Endothelial cell of umbilical vein (primary cell): Measurements from ENCODE around the gene TAS1R3. TPM values are rescaled to one million over a fixed set of nuclear protein-coding genes. Genes with fewer than 3 reads are reported as not detected.

Source experiments
- BruUV-seq: library from RNA; stranded (reverse); fragments of 400-500 nt; replicated peaks from 2 replicates; lab custom pipeline; 2021; lab: Mats Ljungman, UMichigan
- CTCF ChIA-PET: fragments of 300-600, 350-600 bp; sonication (Branson Sonifier 250); formaldehyde crosslinking; loops from one replicate; lab custom pipeline; 2021; ENCODE audit warnings: antibody characterized with exemption, inconsistent platforms; lab: Charles Lee
- POLR2A ChIA-PET: fragments of 300-600, 350-600 bp; sonication (Branson Sonifier 250); formaldehyde crosslinking; loops from one replicate; lab custom pipeline; 2021; ENCODE audit warnings: antibody characterized with exemption, inconsistent platforms; lab: Charles Lee
- DNase-seq: peaks from one replicate; pipeline ENCODE4 v3.0.0-alpha.2; 2011; ENCODE audit warnings: low read depth, low spot score
- FAIRE-seq: peaks from 2 replicates; lab custom pipeline; 2011; peaks lifted over from hg19 to GRCh38; lab: Jason Lieb, UNC
- H2AFZ ChIP-seq: 2 replicates; pipeline ENCODE4 v1.6.0; 2012; ENCODE audit warnings: low read depth, low read length, control low read depth, inconsistent platforms
- H3K27ac ChIP-seq: 2 replicates; pipeline ENCODE4 v1.5.1; 2011; ENCODE audit warnings: low read depth, mild to moderate bottlenecking, control low read depth, low read length, moderate library complexity; ENCODE audit not compliant: insufficient read depth
- H3K27me3 ChIP-seq, 2 experiments: 2 replicates each; pipeline versions ENCODE4 v1.6.0 to v1.6.1; 2011; ENCODE audit warnings: low read length in 2 of 2, mixed read lengths in 1 of 2; ENCODE audit not compliant: control insufficient read depth in 2 of 2, insufficient read depth in 2 of 2
- H3K36me3 ChIP-seq, 2 experiments: 2 replicates in 1 of 2; 3 replicates in 1 of 2; pipeline ENCODE4 v1.5.1; 2011; ENCODE audit warnings: low read length in 2 of 2, mild to moderate bottlenecking in 1 of 2, moderate library complexity in 1 of 2; ENCODE audit not compliant: control insufficient read depth in 2 of 2, insufficient read depth in 2 of 2; ENCODE audit errors: extremely low read depth in 1 of 2
- H3K4me1 ChIP-seq: 3 replicates; pipeline ENCODE4 v1.5.1; 2011; ENCODE audit warnings: mild to moderate bottlenecking, low read length; ENCODE audit not compliant: control insufficient read depth, insufficient read depth; ENCODE audit errors: extremely low read depth
- H3K4me2 ChIP-seq: 2 replicates; pipeline ENCODE4 v1.6.1; 2011; ENCODE audit warnings: low read length, control low read depth, mixed read lengths; ENCODE audit not compliant: insufficient read depth
- H3K4me3 ChIP-seq, 3 experiments: fragments of 200-600 bp in 1 of 3; sonication (generic), shearing (Covaris generic) in 1 of 3; replicated peaks in 1 of 3; 2 replicates each; pipeline ENCODE4 v1.5.1; 2011 to 2016; ENCODE audit warnings: control low read depth in 3 of 3, low read length in 3 of 3, mild to moderate bottlenecking in 2 of 3, inconsistent platforms in 1 of 3, low read depth in 1 of 3, moderate library complexity in 1 of 3; ENCODE audit not compliant: insufficient read depth in 1 of 3
- H3K79me2 ChIP-seq: 2 replicates; pipeline ENCODE4 v1.6.0; 2012; ENCODE audit warnings: low read length, inconsistent platforms; ENCODE audit not compliant: control insufficient read depth, insufficient read depth
- H3K9ac ChIP-seq: replicated peaks from 2 replicates; pipeline ENCODE3; 2011; ENCODE audit warnings: low read length, control low read depth; ENCODE audit not compliant: insufficient read depth; ENCODE audit errors: extremely low read depth
- H3K9me1 ChIP-seq: replicated peaks from 3 replicates; pipeline ENCODE4 v1.6.0; 2011; ENCODE audit warnings: mild to moderate bottlenecking, low read length; ENCODE audit not compliant: control insufficient read depth, insufficient read depth; ENCODE audit errors: extremely low read depth
- H3K9me3 ChIP-seq: replicated peaks from 2 replicates; pipeline ENCODE4 v1.5.1; 2012; ENCODE audit warnings: low read length, inconsistent platforms; ENCODE audit not compliant: control insufficient read depth, insufficient read depth
- H4K20me1 ChIP-seq: replicated peaks from 2 replicates; pipeline ENCODE3; 2011; ENCODE audit warnings: mild to moderate bottlenecking, low read length; ENCODE audit not compliant: control insufficient read depth, insufficient read depth; ENCODE audit errors: extremely low read depth
- CTCF ChIP-seq, 2 donors: IDR thresholded peaks; 1 replicate in 1 of 2; 2 replicates in 1 of 2; pipeline ENCODE4 v1.5.1; 2011; ENCODE audit warnings: low read length in 2 of 2, mild to moderate bottlenecking in 2 of 2, moderate library complexity in 2 of 2, control low read depth in 1 of 2, inconsistent platforms in 1 of 2, low read depth in 1 of 2; ENCODE audit not compliant: insufficient read depth in 1 of 2; ENCODE audit errors: extremely low read depth in 1 of 2
- EZH2 ChIP-seq: IDR thresholded peaks from 2 replicates; pipeline ENCODE4 v1.6.1; 2012; ENCODE audit warnings: borderline replicate concordance, low read depth, mild to moderate bottlenecking, moderate library complexity, low read length, inconsistent platforms; ENCODE audit not compliant: severe bottlenecking
- FOS ChIP-seq: IDR thresholded peaks from 2 replicates; pipeline ENCODE4 v1.6.1; 2011; ENCODE audit warnings: mild to moderate bottlenecking, low read length, moderate library complexity, borderline replicate concordance; ENCODE audit not compliant: insufficient read depth
- GATA2 ChIP-seq: IDR thresholded peaks from 2 replicates; pipeline ENCODE4 v1.7.0; 2011; ENCODE audit warnings: low read depth, mild to moderate bottlenecking, moderate library complexity, mixed read lengths, low read length; ENCODE audit not compliant: insufficient read length, insufficient read depth
- JUN ChIP-seq: IDR thresholded peaks from 2 replicates; pipeline ENCODE4 v1.6.1; 2011; ENCODE audit warnings: borderline replicate concordance, low read depth; ENCODE audit not compliant: insufficient read length, insufficient read depth
- MAX ChIP-seq: IDR thresholded peaks from 2 replicates; pipeline ENCODE4 v1.6.1; 2011; ENCODE audit not compliant: insufficient read depth, insufficient read length
- MYC ChIP-seq: IDR thresholded peaks from one replicate; pipeline ENCODE4 v1.6.1; 2011; ENCODE audit warnings: mild to moderate bottlenecking, low read depth, low read length
- POLR2A ChIP-seq: IDR thresholded peaks from 2 replicates; pipeline ENCODE4 v1.6.1; 2012; ENCODE audit warnings: low read depth, mild to moderate bottlenecking, control low read depth, low read length
- POLR2AphosphoS5 ChIP-seq: IDR thresholded peaks from 2 replicates; pipeline ENCODE4 v1.6.1; 2012; ENCODE audit warnings: low read depth, mild to moderate bottlenecking, control low read depth, low read length, moderate library complexity; ENCODE audit not compliant: insufficient read depth
- dilution Hi-C: fragments of 300-500 bp; cut with MboI; formaldehyde crosslinking; loops from one replicate; pipeline ENCODE4 v1.15.0; 2019; ENCODE audit warnings: low sequenced_read_pairs; ENCODE audit not compliant: extremely low pct_ligation_motif_present
- intact Hi-C: fragments of 100-400 bp; cut with micrococcal nuclease; formaldehyde crosslinking; loops from one replicate; pipeline ENCODE4 v1.10.0; 2022
- polyA plus RNA-seq, 4 experiments: library from polyadenylated mRNA; depleted of rRNA in 3 of 4; stranded (reverse) in 3 of 4; unstranded in 1 of 4; fragments of >200 nt; gene quantifications; 2 replicates each; pipeline versions ENCODE4 v1.2.1 to v1.2.3, GENCODE V29; 2011 to 2012; ENCODE audit warnings: missing spikeins in 1 of 4
- total RNA-seq: library from RNA; stranded (reverse); gene quantifications from 2 replicates; pipeline ENCODE4 v1.2.3, GENCODE V29; 2021

TAS1R3 gene
- total and polyA plus RNA-seq, 2 donors (not counting 3 experiments of a cell fraction or from before 2014, with no cell fraction given) = 0.26 to 0.38 TPM

GRCh38 chr1:1304331-1305299 is 26.5 kb upstream of the TAS1R3 start:
- Histone ChIP-seq H3K36me3 (no peaks in the 10 kb centered on the region), H3K4me3 (no peak overlapping the region), H3K27me3 (no peaks in the 10 kb centered on the region), H3K4me2 (no peak overlapping the region), H4K20me1 (no peaks in the 10 kb centered on the region), H2AFZ (no peak overlapping the region), H3K79me2 (no peaks in the 10 kb centered on the region), H3K9ac (no peak overlapping the region), H3K9me1 (no peaks in the 10 kb centered on the region), H3K27ac (no peak overlapping the region), H3K4me1 (peaks cover 15% of the 10 kb centered on the region), H3K9me3 (no peaks in the 10 kb centered on the region)
- no peak for DNase-seq
- intact Hi-C loops (loop anchor here (5.0 kb wide), 1 partner anchor 182 kb away; no protein-coding TSS in a partner anchor), dilution Hi-C loops (no loop called here)
- TF ChIP-seq GATA2 = no peak
- no peak for TF ChIP-seq EZH2
- no peak for TF ChIP-seq CTCF (IDR thresholded peaks at IDR 0.05; ENCODE audit: extremely low read depth in 1 of 2, insufficient read depth in 1 of 2, low read depth in 1 of 2, low read length in 2 of 2)
- no peak for TF ChIP-seq POLR2A
- TF ChIP-seq POLR2AphosphoS5 = no peak
- no peak for TF ChIP-seq MYC
- no peak for TF ChIP-seq MAX
- no peak for TF ChIP-seq JUN
- TF ChIP-seq FOS = no peak
- POLR2A ChIA-PET = no interaction called here
- no TSS peak for BruUV-seq
- FAIRE-seq = no peak
- CTCF ChIA-PET = interaction anchor here (0.9 to 1.3 kb wide), 3 partner anchors 14 to 183 kb away, joined by 3 to 6 read pairs (median 6); no protein-coding TSS in a partner anchor
